Esophagus muscularis mucosa (tissue), 4 donors: ENCODE data around the gene CDK5. TPM values are rescaled to one million over a fixed set of nuclear protein-coding genes. Genes with fewer than 3 reads are reported as not detected.

Experiments
- DNase-seq: peaks from one replicate; pipeline ENCODE4 v3.0.0-alpha.2; 2017; ENCODE audit errors: extremely low spot score
- H3K27ac ChIP-seq, 4 donors: fragments of 200-600 bp; sonication (generic); replicated peaks in 1 of 4; 1 replicate in 3 of 4; 2 replicates in 1 of 4; pipeline ENCODE4 v1.5.1; 2016 to 2019; ENCODE audit warnings: mild to moderate bottlenecking in 1 of 4
- H3K27me3 ChIP-seq, 4 donors: fragments of 200-600 bp; sonication (generic); one replicate each; pipeline versions ENCODE4 v1.5.1 to v1.6.0; 2016 to 2019
- H3K36me3 ChIP-seq, 4 donors: fragments of 200-600 bp; sonication (generic); one replicate each; pipeline ENCODE4 v1.5.1; 2016 to 2019
- H3K4me1 ChIP-seq, 4 donors: fragments of 200-600 bp; sonication (generic); one replicate each; pipeline ENCODE4 v1.5.1; 2016 to 2019
- H3K4me3 ChIP-seq, 4 donors: fragments of 200-600 bp; sonication (generic); 1 replicate in 2 of 4; 2 replicates in 2 of 4; pipeline ENCODE4 v1.5.1; 2016 to 2019; ENCODE audit warnings: mild to moderate bottlenecking in 4 of 4, moderate library complexity in 1 of 4
- H3K9me3 ChIP-seq, 4 donors: fragments of 200-600 bp; sonication (generic); 1 replicate in 3 of 4; 2 replicates in 1 of 4; pipeline ENCODE4 v1.5.1; 2016 to 2019
- EP300 ChIP-seq: sonication (generic); formaldehyde crosslinking; IDR thresholded peaks from one replicate; pipeline ENCODE4 v1.6.1; 2017; ENCODE audit warnings: antibody characterized with exemption
- POLR2A ChIP-seq: fragments of 450-650 bp; IDR thresholded peaks from one replicate; pipeline ENCODE4 v1.6.1; 2017; ENCODE audit warnings: antibody characterized with exemption, moderate library complexity, mild to moderate bottlenecking, low read depth
- POLR2AphosphoS5 ChIP-seq, 2 donors: sonication (generic); formaldehyde crosslinking; IDR thresholded peaks; one replicate each; pipeline ENCODE4 v1.6.1; 2017; ENCODE audit warnings: antibody characterized with exemption in 2 of 2
- WGBS: methylation state at CpG from one replicate; pipeline ENCODE4 v1.1.5; 2018; 5-methylcytosine and 5-hydroxymethylcytosine counted together
- intact Hi-C: fragments of 100-400 bp; cut with DNase I; formaldehyde crosslinking; loops from one replicate; pipeline ENCODE4 v1.15.1; 2023
- total RNA-seq, 4 donors: library from RNA; depleted of rRNA; stranded (reverse); fragments of >200 nt; gene quantifications; one replicate each; pipeline versions ENCODE4 v1.1.0 to v1.2.1, GENCODE V29; 2016
- TF ChIP-seq, protein P1 (sequence below), 3 experiments: fragments of 200-600 bp in 2 of 3; fragments of 450-650 bp in 1 of 3; sonication (generic) in 2 of 3; IDR thresholded peaks; one replicate each; pipeline ENCODE4 v1.5.1; 2017 to 2019; ENCODE audit warnings: antibody characterized with exemption in 3 of 3, mild to moderate bottlenecking in 2 of 3, moderate library complexity in 1 of 3

The CDK5 gene
- total RNA-seq, 4 donors from 2014 or later: 5.3 to 10.4 (median 9.7) TPM

DNA sequence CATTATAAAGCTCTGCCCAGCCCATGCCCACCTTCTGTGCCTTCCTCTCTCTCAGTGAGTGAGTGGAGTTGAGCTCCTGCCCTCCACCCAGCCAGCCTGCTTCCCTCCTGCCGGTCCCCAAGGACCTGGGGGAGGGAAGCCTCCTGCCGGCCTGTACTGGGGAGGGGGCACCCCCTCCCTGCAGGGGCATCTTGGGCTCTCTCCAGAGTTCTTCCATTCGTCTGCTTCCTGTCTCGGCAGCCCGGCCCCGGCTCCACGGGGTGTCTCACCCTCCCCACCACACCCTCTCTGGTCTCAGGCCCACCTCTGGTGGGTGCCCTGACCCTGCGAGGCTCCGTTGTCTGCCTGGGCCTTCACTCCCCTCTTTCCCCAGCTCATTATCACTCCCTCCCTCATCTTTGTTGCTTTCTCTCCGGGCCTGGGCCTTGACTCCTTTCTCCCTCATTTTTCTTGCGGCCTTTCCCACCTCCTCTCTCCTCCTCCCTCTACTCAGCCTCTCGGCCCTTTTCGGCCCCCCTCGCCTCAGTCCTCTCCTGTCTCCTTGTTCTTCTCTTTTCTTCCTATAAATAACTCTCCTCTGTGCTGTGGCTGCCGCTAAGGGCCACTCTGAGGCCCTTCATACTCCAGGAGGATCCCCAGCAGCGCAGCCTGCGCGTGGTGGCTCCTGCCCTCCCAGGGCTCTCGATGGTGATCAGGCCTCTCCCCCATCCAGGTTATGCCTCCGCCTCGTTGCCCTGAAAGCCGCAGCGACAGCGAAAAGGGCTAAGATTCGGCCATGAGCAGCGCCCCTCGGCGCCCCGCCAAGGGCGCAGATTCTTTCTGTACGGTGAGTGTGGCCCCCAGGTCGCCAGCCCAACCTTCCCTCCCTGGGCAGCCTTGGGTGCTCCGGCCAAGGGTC, 3.8 kb upstream of the CDK5 start:
- no peak for TF ChIP-seq POLR2AphosphoS5 (IDR thresholded peaks at IDR 0.05)
- TF ChIP-seq, protein P1, sequence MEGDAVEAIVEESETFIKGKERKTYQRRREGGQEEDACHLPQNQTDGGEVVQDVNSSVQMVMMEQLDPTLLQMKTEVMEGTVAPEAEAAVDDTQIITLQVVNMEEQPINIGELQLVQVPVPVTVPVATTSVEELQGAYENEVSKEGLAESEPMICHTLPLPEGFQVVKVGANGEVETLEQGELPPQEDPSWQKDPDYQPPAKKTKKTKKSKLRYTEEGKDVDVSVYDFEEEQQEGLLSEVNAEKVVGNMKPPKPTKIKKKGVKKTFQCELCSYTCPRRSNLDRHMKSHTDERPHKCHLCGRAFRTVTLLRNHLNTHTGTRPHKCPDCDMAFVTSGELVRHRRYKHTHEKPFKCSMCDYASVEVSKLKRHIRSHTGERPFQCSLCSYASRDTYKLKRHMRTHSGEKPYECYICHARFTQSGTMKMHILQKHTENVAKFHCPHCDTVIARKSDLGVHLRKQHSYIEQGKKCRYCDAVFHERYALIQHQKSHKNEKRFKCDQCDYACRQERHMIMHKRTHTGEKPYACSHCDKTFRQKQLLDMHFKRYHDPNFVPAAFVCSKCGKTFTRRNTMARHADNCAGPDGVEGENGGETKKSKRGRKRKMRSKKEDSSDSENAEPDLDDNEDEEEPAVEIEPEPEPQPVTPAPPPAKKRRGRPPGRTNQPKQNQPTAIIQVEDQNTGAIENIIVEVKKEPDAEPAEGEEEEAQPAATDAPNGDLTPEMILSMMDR (IDR thresholded peaks at IDR 0.05): no peak
- TF ChIP-seq POLR2A: no peak
- TF ChIP-seq EP300: no peak
- H3K27me3 ChIP-seq: no peaks in the 10 kb centered on the region
- H3K4me3 ChIP-seq: peak overlapping the region; percentile 72 to 94 (median 90)
- H3K9me3 ChIP-seq: no peaks in the 10 kb centered on the region
- H3K27ac ChIP-seq: peak overlapping the region; percentile 92 to 95 (median 93)
- DNase-seq: no peak
- intact Hi-C loops: loop anchor here (5.0 kb wide), 2 partner anchors 34 to 51 kb away; partner anchors contain the start of gene ABCB8
- peaks cover 21 to 29% (median 27%) of the 10 kb centered on the region in 4 donors for H3K36me3 ChIP-seq
- peaks cover 56 to 68% (median 67%) of the 10 kb centered on the region in 4 donors for H3K4me1 ChIP-seq
- WGBS: 54% methylated on average over 33 of the region's 33 CpGs

DNA sequence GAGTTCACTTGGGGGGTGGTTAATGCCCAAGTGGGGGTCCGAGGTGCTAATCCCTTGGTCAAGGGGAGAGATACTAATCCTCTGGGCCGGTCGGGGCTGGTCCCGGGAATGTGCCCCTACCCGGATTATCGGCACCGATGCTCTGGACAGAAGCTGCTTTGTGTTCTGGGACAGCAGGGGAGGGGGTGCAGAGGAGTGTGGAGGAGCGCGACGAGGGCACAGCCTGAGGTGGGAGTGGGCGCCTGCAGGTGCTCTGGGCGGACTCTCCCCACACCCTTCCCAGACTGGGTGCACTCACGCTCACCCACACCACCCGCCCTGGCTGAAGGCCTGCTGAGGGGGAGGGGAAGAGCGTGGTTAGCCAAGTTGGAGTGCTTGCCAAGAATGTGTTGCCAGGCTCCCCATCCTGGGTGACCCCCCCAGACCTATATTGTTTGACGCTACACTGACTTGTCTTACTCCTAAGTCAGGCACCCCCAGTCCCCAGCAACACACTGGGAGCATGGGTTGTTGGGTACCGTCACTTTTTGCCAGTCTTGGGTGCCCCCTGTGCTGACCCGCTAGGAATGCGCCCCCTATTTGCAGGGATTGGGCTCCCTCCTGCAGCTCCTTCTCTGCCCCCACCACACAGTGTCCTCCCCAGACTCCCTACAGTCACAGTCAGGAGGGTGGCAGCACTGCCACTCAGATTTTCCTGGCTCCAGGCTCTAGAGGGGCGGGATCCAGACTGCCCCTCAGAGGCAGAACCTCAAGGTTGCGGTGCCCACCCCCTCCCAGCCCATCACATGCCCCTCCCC, 2.9 kb upstream of the CDK5 start:
- H3K4me3 ChIP-seq: peak overlapping the region; percentile 72 to 94 (median 90)
- intact Hi-C loops: loop anchor here (5.0 kb wide), 2 partner anchors 33 to 52 kb away; partner anchors contain the start of gene ABCB8
- DNase-seq: no peak

DNA sequence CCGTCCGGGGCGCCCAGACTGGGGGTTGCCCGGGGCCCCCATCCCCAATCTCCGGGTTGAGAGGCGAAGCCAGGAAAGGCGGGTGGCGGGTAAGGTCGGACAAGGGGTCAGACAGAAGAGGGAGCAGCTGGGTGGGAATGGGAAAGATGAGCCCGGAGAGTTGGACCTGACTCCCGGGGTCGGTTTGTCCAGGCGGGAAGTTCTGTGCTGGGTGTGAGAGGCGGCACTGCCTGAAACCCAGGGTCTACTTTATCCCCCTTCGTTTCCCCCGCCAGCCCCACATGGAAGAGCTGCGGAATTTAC, 2.4 kb upstream of the CDK5 start:
- WGBS: 2% methylated on average over 16 of the region's 17 CpGs
- H3K4me1 ChIP-seq: peaks cover 54 to 70% (median 68%) of the 10 kb centered on the region in 4 donors

More for the DNA sequence above, 2.9 kb upstream of the CDK5 start:
- Histone ChIP-seq H3K27ac (peak overlapping the region; percentile 92 to 95 (median 93)), H3K27me3 (no peaks in the 10 kb centered on the region), H3K4me1 (peaks cover 56 to 70% (median 68%) of the 10 kb centered on the region in 4 donors), H3K36me3 (peaks cover 13 to 21% (median 18%) of the 10 kb centered on the region in 4 donors), H3K9me3 (no peaks in the 10 kb centered on the region)
- 7% methylated on average over 18 of the region's 21 CpGs for WGBS
- TF ChIP-seq POLR2AphosphoS5 (IDR thresholded peaks at IDR 0.05): peak; percentile 34 to 38
- no peak for TF ChIP-seq POLR2A

DNA sequence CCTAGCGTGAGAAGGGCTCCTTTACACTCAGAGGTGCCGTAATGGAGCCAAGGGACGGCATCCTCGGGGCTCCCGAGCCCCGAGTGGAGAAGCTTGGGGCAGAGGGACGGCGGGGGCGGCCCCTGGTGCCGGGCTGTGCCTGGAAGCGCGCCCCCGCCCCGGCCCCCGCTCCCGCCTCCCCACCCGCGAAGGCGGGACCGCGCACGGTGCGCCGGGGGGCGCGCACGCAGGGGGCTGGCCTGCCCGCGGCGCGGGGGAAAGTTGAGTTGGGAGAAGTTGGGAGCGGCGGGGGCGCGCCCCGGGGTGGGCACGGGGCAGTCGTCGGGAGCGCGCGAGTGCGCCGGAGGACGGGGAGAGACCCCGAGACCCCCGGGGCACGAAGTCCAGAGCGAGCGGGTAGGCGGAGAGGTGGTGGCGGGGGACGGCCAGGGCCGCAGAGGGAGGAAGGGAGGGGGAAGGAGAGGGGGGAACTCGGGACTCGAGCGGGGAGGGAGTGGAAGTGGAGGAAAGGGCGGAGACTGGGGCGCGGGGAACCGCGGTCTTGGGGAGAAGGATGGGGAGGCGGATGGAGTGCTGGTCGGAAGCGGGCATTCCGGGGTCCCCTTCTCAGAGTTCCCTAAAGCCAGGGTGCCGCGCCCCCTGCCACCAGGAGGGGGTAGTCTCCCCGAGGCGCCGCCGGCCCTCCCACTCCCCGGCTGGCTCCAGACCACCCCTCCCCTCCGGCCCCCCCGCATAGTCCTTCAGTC, 1.8 kb upstream of the CDK5 start, which contains the start of gene SLC4A2:
Gene SLC4A2, plus strand, starts transcription at position 223 of the 746 bp plus-strand sequence. CDS start 2,399 bp downstream, outside the sequence.
- Histone ChIP-seq H3K4me3 (peak within 1 kb of the TSS; percentile 72 to 94 (median 90)), H3K4me1 (peaks cover 53 to 70% (median 68%) of the 10 kb centered on the region in 4 donors), H3K9me3 (no peaks in the 10 kb centered on the region), H3K27ac (peak within 1 kb of the TSS; percentile 92 to 95 (median 93)), H3K27me3 (no peaks in the 10 kb centered on the region), H3K36me3 (peaks cover 3 to 10% (median 8%) of the 10 kb centered on the region in 4 donors)
- TF ChIP-seq POLR2A (no peak), POLR2AphosphoS5 (IDR thresholded peaks at IDR 0.05) (peak; percentile 40 to 77), EP300 (no peak)
- TF ChIP-seq, protein P1 (IDR thresholded peaks at IDR 0.05): peak; percentile 38 to 52 (median 42)
- 1% methylated on average over 42 of the region's 75 CpGs for WGBS
- peak; percentile 96 for DNase-seq
- intact Hi-C loops: loop anchor here (5.0 kb wide), 2 partner anchors 32 to 53 kb away; partner anchors contain the start of gene ABCB8

More for the DNA sequence above, 2.4 kb upstream of the CDK5 start:
- peaks cover 8 to 15% (median 13%) of the 10 kb centered on the region in 4 donors for H3K36me3 ChIP-seq
- no peak for DNase-seq
- intact Hi-C loops: loop anchor here (5.0 kb wide), 2 partner anchors 33 to 52 kb away; partner anchors contain the start of gene ABCB8
- H3K4me3 ChIP-seq: peak overlapping the region; percentile 72 to 94 (median 90)
- TF ChIP-seq, protein P1 (IDR thresholded peaks at IDR 0.05): no peak
- TF ChIP-seq POLR2AphosphoS5 (IDR thresholded peaks at IDR 0.05) (no peak), POLR2A (no peak), EP300 (no peak)
- peak overlapping the region; percentile 92 to 95 (median 93) for H3K27ac ChIP-seq
- H3K9me3 ChIP-seq: no peaks in the 10 kb centered on the region
- H3K27me3 ChIP-seq: no peaks in the 10 kb centered on the region
